OCI-LY1 (cell line): ENCODE results near the gene GGT5.

Experiments used
- H2AFZ ChIP-seq: fragments of 200-600 bp; sonication (generic), shearing (Covaris generic); 2 replicates; pipeline ENCODE4 v1.6.0; 2014; ENCODE audit warnings: antibody characterized with exemption, mild to moderate bottlenecking, low read length
- H3F3A ChIP-seq: fragments of 200-600 bp; sonication (generic), shearing (Covaris generic); 2 replicates; pipeline ENCODE4 v1.6.0; 2014; ENCODE audit warnings: mild to moderate bottlenecking, antibody characterized with exemption, low read length, moderate library complexity; ENCODE audit not compliant: insufficient read depth
- H3K27ac ChIP-seq: fragments of 200-600 bp; sonication (generic); 2 replicates; pipeline ENCODE4 v1.5.1; 2014; ENCODE audit warnings: low read length, mixed run types, mild to moderate bottlenecking, low read depth; ENCODE audit not compliant: poor library complexity, severe bottlenecking
- H3K27me3 ChIP-seq: fragments of 200-600 bp; sonication (generic); 2 replicates; pipeline ENCODE4 v1.6.0; 2014; ENCODE audit warnings: antibody characterized with exemption, mild to moderate bottlenecking, low read length, moderate library complexity; ENCODE audit not compliant: insufficient read depth
- H3K36me3 ChIP-seq: fragments of 200-600 bp; sonication (generic); 2 replicates; pipeline ENCODE4 v1.6.1; 2014; ENCODE audit warnings: mild to moderate bottlenecking, antibody characterized with exemption, low read length, moderate library complexity, mixed read lengths; ENCODE audit not compliant: insufficient read depth
- H3K4me1 ChIP-seq: fragments of 200-600 bp; sonication (generic); 2 replicates; pipeline ENCODE4 v1.5.1; 2014; ENCODE audit warnings: mild to moderate bottlenecking, low read length, moderate library complexity; ENCODE audit not compliant: insufficient read depth, severe bottlenecking
- H3K4me2 ChIP-seq: fragments of 200-600 bp; sonication (generic), shearing (Covaris generic); 2 replicates; pipeline ENCODE4 v1.6.1; 2014; ENCODE audit warnings: low read length
- H3K4me3 ChIP-seq: fragments of 200-600 bp; sonication (generic); 2 replicates; pipeline ENCODE4 v1.5.1; 2014; ENCODE audit warnings: low read length, low read depth, mild to moderate bottlenecking, mixed read lengths; ENCODE audit not compliant: poor library complexity, severe bottlenecking
- H3K79me2 ChIP-seq: fragments of 200-600 bp; shearing (Covaris generic); 2 replicates; pipeline ENCODE4 v1.6.1; 2016; ENCODE audit warnings: mixed run types, low read length, mixed read lengths; ENCODE audit not compliant: insufficient read depth
- H3K9ac ChIP-seq: fragments of 200-600 bp; sonication (generic), shearing (Covaris generic); 2 replicates; pipeline ENCODE4 v1.6.1; 2014; ENCODE audit warnings: mild to moderate bottlenecking, low read length, mixed read lengths
- H3K9me2 ChIP-seq: fragments of 200-600 bp; sonication (generic), shearing (Covaris generic); 2 replicates; pipeline ENCODE4 v1.6.1; 2014; ENCODE audit warnings: low read depth, mild to moderate bottlenecking, low read length, mixed read lengths
- H3K9me3 ChIP-seq: fragments of 200-600 bp; shearing (Covaris generic); 2 replicates; pipeline ENCODE4 v1.6.1; 2014; ENCODE audit warnings: low read length, mixed read lengths
- H4K20me1 ChIP-seq: fragments of 200-600 bp; sonication (generic), shearing (Covaris generic); 2 replicates; pipeline ENCODE4 v1.6.0; 2016; ENCODE audit warnings: mild to moderate bottlenecking, low read length; ENCODE audit not compliant: insufficient read depth
- CTCF ChIP-seq: fragments of 200-600 bp; sonication (generic), shearing (Covaris generic); IDR thresholded peaks from 2 replicates; pipeline ENCODE4 v1.5.1; 2017; ENCODE audit warnings: mild to moderate bottlenecking, antibody characterized with exemption, low read length, moderate library complexity, mixed read lengths
- EZH2 ChIP-seq: fragments of 200-600 bp; sonication (generic), shearing (Covaris generic); IDR thresholded peaks from 2 replicates; pipeline ENCODE4 v1.8.0; 2017; ENCODE audit warnings: borderline replicate concordance, mixed run types, mild to moderate bottlenecking, antibody characterized with exemption, low read length, moderate library complexity, mixed read lengths

GGT5 gene

GRCh38 chr22:24181088-24181995 is 63.5 kb downstream of the GGT5 start, which contains the start of gene SUSD2:
Gene SUSD2, plus strand, starts transcription at chr22:24181487. Its CDS starts 33 bp downstream, at chr22:24181520.
- no peak within 1 kb of the TSS for H3K4me2 ChIP-seq
- TF ChIP-seq CTCF: no peak
- TF ChIP-seq EZH2: no peak
- no peak within 1 kb of the TSS for H3K9ac ChIP-seq
- no peak within 1 kb of the TSS for H3K4me3 ChIP-seq
- no peaks in the 10 kb centered on the region for H3K9me2 ChIP-seq
- no peaks in the 10 kb centered on the region for H3K36me3 ChIP-seq
- H4K20me1 ChIP-seq: no peaks in the 10 kb centered on the region
- H3K79me2 ChIP-seq: no peaks in the 10 kb centered on the region
- H3F3A ChIP-seq: no peaks in the 10 kb centered on the region
- H3K4me1 ChIP-seq: no peaks in the 10 kb centered on the region
- H3K27me3 ChIP-seq: no peaks in the 10 kb centered on the region
- H3K27ac ChIP-seq: no peak within 1 kb of the TSS
- H3K9me3 ChIP-seq: no peaks in the 10 kb centered on the region
- H2AFZ ChIP-seq: no peak within 1 kb of the TSS

GRCh38 chr22:24180316-24181087 is 64.4 kb downstream of the GGT5 start:
- H3K36me3 ChIP-seq: peaks cover 3% of the 10 kb centered on the region; the same call in 1 of the 2 replicates
- no peak overlapping the region for H3K4me2 ChIP-seq
- H3K9ac ChIP-seq: no peak overlapping the region
- H3K27ac ChIP-seq: no peak overlapping the region
- no peaks in the 10 kb centered on the region for H3K4me1 ChIP-seq
- TF ChIP-seq CTCF: no peak
- TF ChIP-seq EZH2: no peak
- H3K9me3 ChIP-seq: no peaks in the 10 kb centered on the region
- no peaks in the 10 kb centered on the region for H3K9me2 ChIP-seq
- no peak overlapping the region for H2AFZ ChIP-seq
- H3K27me3 ChIP-seq: no peaks in the 10 kb centered on the region
- H3K4me3 ChIP-seq: no peak overlapping the region
- no peaks in the 10 kb centered on the region for H3F3A ChIP-seq
- H3K79me2 ChIP-seq: no peaks in the 10 kb centered on the region
- H4K20me1 ChIP-seq: no peaks in the 10 kb centered on the region

GRCh38 chr22:24179478-24180210 is 65.2 kb downstream of the GGT5 start:
- no peak overlapping the region for H3K4me3 ChIP-seq
- H3K4me1 ChIP-seq: no peaks in the 10 kb centered on the region
- peaks cover 7% of the 10 kb centered on the region; the same call in 1 of the 2 replicates for H3K36me3 ChIP-seq
- no peak overlapping the region for H3K4me2 ChIP-seq
- TF ChIP-seq EZH2: no peak
- no peak for TF ChIP-seq CTCF
- no peaks in the 10 kb centered on the region for H3K9me3 ChIP-seq
- H3K79me2 ChIP-seq: no peaks in the 10 kb centered on the region
- H2AFZ ChIP-seq: no peak overlapping the region
- H3K27me3 ChIP-seq: no peaks in the 10 kb centered on the region
- no peaks in the 10 kb centered on the region for H3F3A ChIP-seq
- H3K9ac ChIP-seq: no peak overlapping the region
- no peaks in the 10 kb centered on the region for H3K9me2 ChIP-seq
- no peak overlapping the region for H3K27ac ChIP-seq
- H4K20me1 ChIP-seq: no peaks in the 10 kb centered on the region
